HEK293 (cell line): ENCODE results near the gene QSOX1.

ENCODE experiments used
- CTCF ChIA-PET: fragments of 350-600 bp; formaldehyde crosslinking; extraction: SDS; loops from one replicate; lab custom pipeline; 2021; ENCODE audit warnings: antibody characterized with exemption; lab: Yijun Ruan, JAX
- POLR2A ChIA-PET: fragments of 300-600 bp; formaldehyde crosslinking; extraction: SDS; loops from one replicate; lab custom pipeline; 2020; ENCODE audit warnings: antibody characterized with exemption, inconsistent platforms; lab: Yijun Ruan, JAX
- H3K27ac ChIP-seq: fragments of 200-500 bp; sonication (Bioruptor generic); 2 replicates; pipeline ENCODE4 v1.5.1; 2014; ENCODE audit warnings: low read depth, low read length, control low read depth, inconsistent platforms; ENCODE audit errors: extremely low read depth
- H3K36me3 ChIP-seq, 2 experiments: fragments of 200-500 bp in 1 of 2; sonication (Bioruptor generic) in 1 of 2; 1 replicate in 1 of 2; 2 replicates in 1 of 2; pipeline ENCODE4 v1.5.1; 2014 to 2017; ENCODE audit warnings: inconsistent platforms in 2 of 2, low read length in 2 of 2; ENCODE audit not compliant: control insufficient read depth in 2 of 2, insufficient read depth in 1 of 2
- H3K4me1 ChIP-seq: fragments of 200-500 bp; sonication (Bioruptor generic); 2 replicates; pipeline ENCODE4 v1.5.1; 2014; ENCODE audit warnings: mild to moderate bottlenecking, low read length, inconsistent platforms; ENCODE audit not compliant: control insufficient read depth, insufficient read depth
- H3K4me3 ChIP-seq: 2 replicates; pipeline ENCODE4 v1.5.1; 2011; ENCODE audit warnings: low read depth, mild to moderate bottlenecking, control low read depth, low read length, moderate library complexity
- H3K9me3 ChIP-seq: fragments of 200-500 bp; sonication (Bioruptor generic); 2 replicates; pipeline ENCODE4 v1.5.1; 2014; ENCODE audit warnings: low read depth, low read length, inconsistent platforms; ENCODE audit not compliant: control insufficient read depth, insufficient read depth
- IKZF3 ChIP-seq: fragments of 450-650 bp; IDR thresholded peaks from 2 replicates; pipeline ENCODE4 v1.5.0; 2018; ENCODE audit warnings: missing biosample characterization, mild to moderate bottlenecking, missing genetic modification characterization, moderate library complexity
- KLF1 ChIP-seq: fragments of 450-650 bp; formaldehyde crosslinking; IDR thresholded peaks from 2 replicates; pipeline ENCODE4 v1.5.1; 2016; ENCODE audit warnings: missing biosample characterization, missing genetic modification characterization
- KLF17 ChIP-seq: fragments of 450-650 bp; formaldehyde crosslinking; IDR thresholded peaks from 2 replicates; pipeline ENCODE4 v1.5.1; 2016; ENCODE audit warnings: missing biosample characterization, missing genetic modification characterization
- KLF9 ChIP-seq: fragments of 450-650 bp; formaldehyde crosslinking; IDR thresholded peaks from 2 replicates; pipeline ENCODE4 v1.5.1; 2016; ENCODE audit warnings: missing biosample characterization, missing genetic modification characterization, low read depth
- RBAK ChIP-seq: fragments of 450-650 bp; formaldehyde crosslinking; IDR thresholded peaks from 2 replicates; pipeline ENCODE4 v1.5.1; 2016; ENCODE audit warnings: missing biosample characterization, missing genetic modification characterization
- YY1 ChIP-seq: fragments of 450-650 bp; formaldehyde crosslinking; IDR thresholded peaks from 2 replicates; pipeline ENCODE4 v1.5.1; 2018; ENCODE audit warnings: missing biosample characterization, missing genetic modification characterization
- ZBTB17 ChIP-seq: fragments of 450-650 bp; formaldehyde crosslinking; IDR thresholded peaks from 2 replicates; pipeline ENCODE4 v1.5.1; 2016; ENCODE audit warnings: missing biosample characterization, missing genetic modification characterization
- ZIC2 ChIP-seq: fragments of 450-650 bp; formaldehyde crosslinking; IDR thresholded peaks from 2 replicates; pipeline ENCODE4 v1.5.1; 2016; ENCODE audit warnings: missing biosample characterization, missing genetic modification characterization
- ZNF2 ChIP-seq: fragments of 450-650 bp; formaldehyde crosslinking; IDR thresholded peaks from 2 replicates; pipeline ENCODE4 v1.5.1; 2016; ENCODE audit warnings: missing biosample characterization, missing genetic modification characterization
- ZNF223 ChIP-seq: fragments of 450-650 bp; formaldehyde crosslinking; IDR thresholded peaks from 2 replicates; pipeline ENCODE4 v1.5.1; 2016; ENCODE audit warnings: missing biosample characterization, missing genetic modification characterization
- ZNF302 ChIP-seq: fragments of 450-650 bp; formaldehyde crosslinking; IDR thresholded peaks from 2 replicates; pipeline ENCODE4 v1.5.1; 2016; ENCODE audit warnings: missing biosample characterization, missing genetic modification characterization, low read depth
- ZNF549 ChIP-seq: fragments of 450-650 bp; IDR thresholded peaks from 2 replicates; pipeline ENCODE4 v1.5.1; 2018; ENCODE audit warnings: missing biosample characterization, missing genetic modification characterization, mild to moderate bottlenecking, inconsistent platforms, moderate library complexity
- ZNF600 ChIP-seq: fragments of 450-650 bp; formaldehyde crosslinking; IDR thresholded peaks from 2 replicates; pipeline ENCODE4 v1.5.1; 2016; ENCODE audit warnings: missing biosample characterization, missing genetic modification characterization
- ZNF654 ChIP-seq: fragments of 450-650 bp; formaldehyde crosslinking; IDR thresholded peaks from 2 replicates; pipeline ENCODE4 v1.5.1; 2016; ENCODE audit warnings: low read depth, missing biosample characterization, missing genetic modification characterization
- ZNF701 ChIP-seq: fragments of 450-650 bp; formaldehyde crosslinking; IDR thresholded peaks from 2 replicates; pipeline ENCODE4 v1.5.1; 2016; ENCODE audit warnings: missing biosample characterization, missing genetic modification characterization
- TF ChIP-seq, protein P1 (sequence below): fragments of 450-650 bp; formaldehyde crosslinking; IDR thresholded peaks from 2 replicates; pipeline ENCODE4 v1.5.1; 2016; ENCODE audit warnings: missing biosample characterization, missing genetic modification characterization
- TF ChIP-seq, protein P2 (sequence below): fragments of 450-650 bp; formaldehyde crosslinking; IDR thresholded peaks from 2 replicates; pipeline ENCODE4 v1.5.1; 2016; ENCODE audit warnings: missing biosample characterization, missing genetic modification characterization
- TF ChIP-seq, protein P3 (sequence below): fragments of 450-650 bp; formaldehyde crosslinking; IDR thresholded peaks from 2 replicates; pipeline ENCODE4 v1.5.1; 2016; ENCODE audit warnings: missing biosample characterization, missing genetic modification characterization
- TF ChIP-seq, protein P4 (sequence below): IDR thresholded peaks from 2 replicates; pipeline ENCODE4 v1.6.1; 2011; ENCODE audit warnings: mild to moderate bottlenecking, low read depth, low read length, borderline replicate concordance

Gene QSOX1

GRCh38 chr1:180188091-180188506 is 33.4 kb downstream of the QSOX1 start:
- H3K4me1 ChIP-seq: no peaks in the 10 kb centered on the region
- ChIA-PET POLR2A (interaction anchor here (1.0 to 1.2 kb wide), 2 partner anchors 43 to 314 kb away, joined by 4 to 5 read pairs; partner anchors contain the start of genes ACBD6 and LHX4), CTCF (interaction anchor here (0.5 to 5.0 kb wide), 56 partner anchors 9 to 742 kb away, joined by 3 to 45 read pairs (median 4); no protein-coding TSS in a partner anchor)
- no peaks in the 10 kb centered on the region for H3K9me3 ChIP-seq
- peaks cover 0 to 40% of the 10 kb centered on the region in 2 experiments; a peak in 1 of 3 replicates for H3K36me3 ChIP-seq
- no peak overlapping the region for H3K4me3 ChIP-seq
- TF ChIP-seq, protein P1, sequence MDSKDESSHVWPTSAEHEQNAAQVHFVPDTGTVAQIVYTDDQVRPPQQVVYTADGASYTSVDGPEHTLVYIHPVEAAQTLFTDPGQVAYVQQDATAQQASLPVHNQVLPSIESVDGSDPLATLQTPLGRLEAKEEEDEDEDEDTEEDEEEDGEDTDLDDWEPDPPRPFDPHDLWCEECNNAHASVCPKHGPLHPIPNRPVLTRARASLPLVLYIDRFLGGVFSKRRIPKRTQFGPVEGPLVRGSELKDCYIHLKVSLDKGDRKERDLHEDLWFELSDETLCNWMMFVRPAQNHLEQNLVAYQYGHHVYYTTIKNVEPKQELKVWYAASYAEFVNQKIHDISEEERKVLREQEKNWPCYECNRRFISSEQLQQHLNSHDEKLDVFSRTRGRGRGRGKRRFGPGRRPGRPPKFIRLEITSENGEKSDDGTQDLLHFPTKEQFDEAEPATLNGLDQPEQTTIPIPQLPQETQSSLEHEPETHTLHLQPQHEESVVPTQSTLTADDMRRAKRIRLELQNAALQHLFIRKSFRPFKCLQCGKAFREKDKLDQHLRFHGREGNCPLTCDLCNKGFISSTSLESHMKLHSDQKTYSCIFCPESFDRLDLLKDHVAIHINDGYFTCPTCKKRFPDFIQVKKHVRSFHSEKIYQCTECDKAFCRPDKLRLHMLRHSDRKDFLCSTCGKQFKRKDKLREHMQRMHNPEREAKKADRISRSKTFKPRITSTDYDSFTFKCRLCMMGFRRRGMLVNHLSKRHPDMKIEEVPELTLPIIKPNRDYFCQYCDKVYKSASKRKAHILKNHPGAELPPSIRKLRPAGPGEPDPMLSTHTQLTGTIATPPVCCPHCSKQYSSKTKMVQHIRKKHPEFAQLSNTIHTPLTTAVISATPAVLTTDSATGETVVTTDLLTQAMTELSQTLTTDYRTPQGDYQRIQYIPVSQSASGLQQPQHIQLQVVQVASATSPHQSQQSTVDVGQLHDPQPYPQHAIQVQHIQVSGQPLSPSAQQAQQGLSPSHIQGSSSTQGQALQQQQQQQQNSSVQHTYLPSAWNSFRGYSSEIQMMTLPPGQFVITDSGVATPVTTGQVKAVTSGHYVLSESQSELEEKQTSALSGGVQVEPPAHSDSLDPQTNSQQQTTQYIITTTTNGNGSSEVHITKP (tag by site-specific recombination): no peak
- TF ChIP-seq KLF17 (tag by site-specific recombination) (0 out of 2 replicates have a peak, but pooled peaks have one; percentile 28), ZNF654 (tag by site-specific recombination) (peak; percentile 88), KLF9 (tag by site-specific recombination) (peak; percentile 87), IKZF3 (tag by site-specific recombination) (peak; percentile 77), ZNF223 (tag by site-specific recombination) (0 out of 2 replicates have a peak, but pooled peaks have one; percentile 27), ZIC2 (tag by site-specific recombination) (peak; percentile 88), ZBTB17 (tag by site-specific recombination) (peak; percentile 84), ZNF302 (no peak), RBAK (tag by site-specific recombination) (no peak), ZNF2 (tag by site-specific recombination) (peak; percentile 94), ZNF549 (tag by site-specific recombination) (no peak), ZNF600 (peak; percentile 81), ZNF701 (tag by site-specific recombination) (no peak), YY1 (tag by site-specific recombination) (no peak), KLF1 (tag by site-specific recombination) (0 out of 2 replicates have a peak, but pooled peaks have one; percentile 38)
- TF ChIP-seq, protein P2, sequence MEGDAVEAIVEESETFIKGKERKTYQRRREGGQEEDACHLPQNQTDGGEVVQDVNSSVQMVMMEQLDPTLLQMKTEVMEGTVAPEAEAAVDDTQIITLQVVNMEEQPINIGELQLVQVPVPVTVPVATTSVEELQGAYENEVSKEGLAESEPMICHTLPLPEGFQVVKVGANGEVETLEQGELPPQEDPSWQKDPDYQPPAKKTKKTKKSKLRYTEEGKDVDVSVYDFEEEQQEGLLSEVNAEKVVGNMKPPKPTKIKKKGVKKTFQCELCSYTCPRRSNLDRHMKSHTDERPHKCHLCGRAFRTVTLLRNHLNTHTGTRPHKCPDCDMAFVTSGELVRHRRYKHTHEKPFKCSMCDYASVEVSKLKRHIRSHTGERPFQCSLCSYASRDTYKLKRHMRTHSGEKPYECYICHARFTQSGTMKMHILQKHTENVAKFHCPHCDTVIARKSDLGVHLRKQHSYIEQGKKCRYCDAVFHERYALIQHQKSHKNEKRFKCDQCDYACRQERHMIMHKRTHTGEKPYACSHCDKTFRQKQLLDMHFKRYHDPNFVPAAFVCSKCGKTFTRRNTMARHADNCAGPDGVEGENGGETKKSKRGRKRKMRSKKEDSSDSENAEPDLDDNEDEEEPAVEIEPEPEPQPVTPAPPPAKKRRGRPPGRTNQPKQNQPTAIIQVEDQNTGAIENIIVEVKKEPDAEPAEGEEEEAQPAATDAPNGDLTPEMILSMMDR: peak; percentile 92
- TF ChIP-seq, protein P3, sequence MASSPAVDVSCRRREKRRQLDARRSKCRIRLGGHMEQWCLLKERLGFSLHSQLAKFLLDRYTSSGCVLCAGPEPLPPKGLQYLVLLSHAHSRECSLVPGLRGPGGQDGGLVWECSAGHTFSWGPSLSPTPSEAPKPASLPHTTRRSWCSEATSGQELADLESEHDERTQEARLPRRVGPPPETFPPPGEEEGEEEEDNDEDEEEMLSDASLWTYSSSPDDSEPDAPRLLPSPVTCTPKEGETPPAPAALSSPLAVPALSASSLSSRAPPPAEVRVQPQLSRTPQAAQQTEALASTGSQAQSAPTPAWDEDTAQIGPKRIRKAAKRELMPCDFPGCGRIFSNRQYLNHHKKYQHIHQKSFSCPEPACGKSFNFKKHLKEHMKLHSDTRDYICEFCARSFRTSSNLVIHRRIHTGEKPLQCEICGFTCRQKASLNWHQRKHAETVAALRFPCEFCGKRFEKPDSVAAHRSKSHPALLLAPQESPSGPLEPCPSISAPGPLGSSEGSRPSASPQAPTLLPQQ: no peak
- TF ChIP-seq, protein P4, sequence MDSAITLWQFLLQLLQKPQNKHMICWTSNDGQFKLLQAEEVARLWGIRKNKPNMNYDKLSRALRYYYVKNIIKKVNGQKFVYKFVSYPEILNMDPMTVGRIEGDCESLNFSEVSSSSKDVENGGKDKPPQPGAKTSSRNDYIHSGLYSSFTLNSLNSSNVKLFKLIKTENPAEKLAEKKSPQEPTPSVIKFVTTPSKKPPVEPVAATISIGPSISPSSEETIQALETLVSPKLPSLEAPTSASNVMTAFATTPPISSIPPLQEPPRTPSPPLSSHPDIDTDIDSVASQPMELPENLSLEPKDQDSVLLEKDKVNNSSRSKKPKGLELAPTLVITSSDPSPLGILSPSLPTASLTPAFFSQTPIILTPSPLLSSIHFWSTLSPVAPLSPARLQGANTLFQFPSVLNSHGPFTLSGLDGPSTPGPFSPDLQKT: no peak
- H3K27ac ChIP-seq: no peak overlapping the region
